IPS-15b (cell line): ENCODE results near the gene AGMAT.
"Not testable (repeated sequence)": the region's sequence is repeated elsewhere in the genome, so short reads cannot be mapped to it uniquely, and the experiment has no call there.

ENCODE experiments used
- H3K27me3 ChIP-seq: one replicate; pipeline ENCODE4 v1.6.1; 2013; ENCODE audit warnings: low read length; ENCODE audit not compliant: control insufficient read depth, insufficient read depth
- H3K36me3 ChIP-seq: one replicate; pipeline ENCODE4 v1.6.1; 2013; ENCODE audit warnings: low read length; ENCODE audit not compliant: control insufficient read depth, insufficient read depth
- H3K4me1 ChIP-seq: one replicate; pipeline ENCODE4 v1.6.1; 2013; ENCODE audit warnings: mild to moderate bottlenecking, low read length; ENCODE audit not compliant: control insufficient read depth, insufficient read depth
- H3K4me3 ChIP-seq: one replicate; pipeline ENCODE4 v1.5.1; 2013; ENCODE audit warnings: low read depth, low read length
- H3K9ac ChIP-seq: one replicate; pipeline ENCODE4 v1.6.1; 2013; ENCODE audit warnings: low read depth, mild to moderate bottlenecking, low read length
- H3K9me3 ChIP-seq: one replicate; pipeline ENCODE4 v1.6.1; 2013; ENCODE audit warnings: mild to moderate bottlenecking, low read length; ENCODE audit not compliant: control insufficient read depth, insufficient read depth

Gene AGMAT

DNA sequence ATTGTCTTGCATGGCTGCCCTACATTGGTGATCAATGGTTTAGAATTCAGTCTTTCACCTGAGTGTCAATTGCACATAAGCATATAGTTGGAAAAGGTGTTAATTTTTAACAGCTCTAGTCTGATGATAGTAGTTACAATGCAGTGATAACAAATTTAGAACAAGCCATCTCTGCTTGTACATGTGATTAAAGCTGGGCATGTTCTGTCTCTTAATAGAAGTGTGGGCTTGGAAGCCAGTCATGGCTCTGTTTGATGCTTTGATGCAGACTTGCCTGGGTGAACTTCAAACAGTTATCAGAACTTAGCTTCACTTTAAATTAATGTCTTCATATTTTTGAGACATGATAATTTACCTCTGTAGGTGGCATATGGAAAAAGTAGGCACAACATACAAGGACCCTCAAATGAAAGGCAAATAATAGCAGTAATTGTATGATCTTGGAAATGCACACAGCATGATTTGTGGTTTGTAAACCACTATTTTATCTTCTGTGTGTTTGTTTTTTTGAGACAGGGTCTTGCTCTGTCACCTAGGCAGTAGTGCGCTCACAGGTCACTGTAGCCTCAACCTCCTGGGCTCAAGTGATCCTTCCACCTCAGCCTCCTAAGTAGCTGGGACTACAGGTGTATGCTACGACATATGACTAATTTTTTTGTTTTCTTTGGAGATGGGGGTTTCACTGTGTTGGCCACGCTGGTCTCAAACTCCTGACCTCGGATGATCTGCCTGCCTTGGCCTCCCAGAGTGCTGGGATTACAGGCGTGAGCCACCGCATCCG, 36.2 kb upstream of the AGMAT start:
- H3K9me3 ChIP-seq: no peaks in the 10 kb centered on the region
- H3K9ac ChIP-seq: no peak overlapping the region
- peaks cover 5% of the 10 kb centered on the region for H3K36me3 ChIP-seq
- H3K27me3 ChIP-seq: no peaks in the 10 kb centered on the region
- no peak overlapping the region for H3K4me3 ChIP-seq
- peaks cover 8% of the 10 kb centered on the region for H3K4me1 ChIP-seq

DNA sequence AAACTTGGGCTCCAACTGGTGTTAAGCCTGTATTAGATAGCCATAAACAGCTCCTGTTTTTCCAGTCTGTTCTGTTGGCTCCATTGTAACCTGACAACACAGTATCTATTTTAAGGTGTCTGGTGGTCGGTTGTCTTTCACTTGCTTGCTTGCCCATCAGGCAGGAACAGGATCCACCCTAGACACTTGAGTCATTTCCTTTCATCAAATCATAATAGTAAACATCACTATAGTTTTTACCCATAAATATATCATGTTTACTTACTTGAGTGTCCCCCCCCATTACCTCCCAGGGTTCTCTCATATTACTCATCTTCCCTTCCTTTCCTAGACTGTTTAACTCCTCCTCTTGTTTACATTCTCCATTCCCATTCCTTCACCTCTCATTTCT, 35.3 kb upstream of the AGMAT start:
- H3K36me3 ChIP-seq: peaks cover 4% of the 10 kb centered on the region
- no peaks in the 10 kb centered on the region for H3K27me3 ChIP-seq
- H3K9me3 ChIP-seq: no peaks in the 10 kb centered on the region
- H3K4me1 ChIP-seq: peaks cover 8% of the 10 kb centered on the region
- H3K4me3 ChIP-seq: no peak overlapping the region
- H3K9ac ChIP-seq: no peak overlapping the region

GRCh38 chr1:15618655-15619525, 34.0 kb upstream of the AGMAT start:
- peak overlapping the region; percentile 89 for H3K9ac ChIP-seq
- H3K4me1 ChIP-seq: peaks cover 8% of the 10 kb centered on the region
- no peaks in the 10 kb centered on the region for H3K27me3 ChIP-seq
- H3K36me3 ChIP-seq: peaks cover 4% of the 10 kb centered on the region
- peak overlapping the region; percentile 93 for H3K4me3 ChIP-seq
- no peaks in the 10 kb centered on the region for H3K9me3 ChIP-seq

- H3K27me3 ChIP-seq: no peaks in the 10 kb centered on the region
- peak overlapping the region; percentile 89 for H3K9ac ChIP-seq
- H3K4me1 ChIP-seq: peaks cover 8% of the 10 kb centered on the region
- H3K9me3 ChIP-seq: no peaks in the 10 kb centered on the region
- peaks cover 4% of the 10 kb centered on the region for H3K36me3 ChIP-seq
- peak overlapping the region; percentile 93 for H3K4me3 ChIP-seq
These were observed 33.3 kb upstream of the AGMAT start for GRCh38 chr1:15618077-15618654.

DNA sequence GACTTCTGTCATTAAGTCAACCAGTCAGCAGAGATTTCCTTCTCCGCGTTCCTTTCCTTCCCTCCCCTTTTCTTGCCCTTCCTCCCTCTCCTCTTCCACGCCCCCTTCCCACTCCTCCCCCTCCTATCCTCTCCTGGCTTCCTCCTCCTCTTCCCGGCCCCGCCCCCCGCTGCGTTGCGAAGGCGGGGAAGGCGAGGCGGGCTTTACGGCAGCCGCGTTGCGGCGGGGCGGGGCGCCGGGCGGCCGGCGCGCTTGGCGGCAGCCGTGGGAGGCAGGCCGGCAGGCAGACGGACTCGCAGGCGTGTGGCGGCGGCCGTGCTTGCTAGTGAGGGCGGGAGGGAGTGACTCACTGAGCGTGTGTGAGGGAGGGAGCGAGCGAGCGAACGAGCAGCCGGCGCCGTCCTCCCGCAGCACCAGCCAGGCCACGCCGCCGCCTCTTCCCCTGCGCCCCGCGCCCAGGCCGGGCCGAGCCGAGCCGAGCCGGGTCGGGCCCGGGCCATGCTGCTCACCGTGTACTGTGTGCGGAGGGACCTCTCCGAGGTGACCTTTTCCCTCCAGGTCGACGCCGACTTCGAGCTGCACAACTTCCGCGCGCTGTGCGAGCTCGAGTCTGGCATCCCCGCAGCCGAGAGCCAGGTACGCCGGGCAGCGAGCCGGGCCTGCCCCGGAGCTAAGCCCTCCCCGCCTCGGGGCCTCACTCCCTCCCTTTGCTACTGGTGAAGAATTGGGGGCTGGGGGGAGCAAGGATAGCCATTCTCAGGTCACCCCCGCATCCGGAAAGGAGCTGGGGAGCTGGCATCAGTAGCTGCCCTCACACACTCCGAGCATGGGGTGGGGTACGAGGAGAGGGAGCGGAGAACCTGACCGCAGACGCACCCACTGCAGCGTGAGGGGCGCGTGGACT, 32.6 kb upstream of the AGMAT start, which contains the start of gene DDI2:
TSS of gene DDI2 (plus strand) at position 286 of the 904 bp plus-strand sequence. CDS start at position 499, 213 bp downstream.
- no peaks in the 10 kb centered on the region for H3K9me3 ChIP-seq
- H3K36me3 ChIP-seq: peaks cover 4% of the 10 kb centered on the region
- H3K4me3 ChIP-seq: peak within 1 kb of the TSS; percentile 93
- peaks cover 8% of the 10 kb centered on the region for H3K4me1 ChIP-seq
- peak within 1 kb of the TSS; percentile 89 for H3K9ac ChIP-seq
- H3K27me3 ChIP-seq: no peaks in the 10 kb centered on the region

- H3K4me1 ChIP-seq: peaks cover 8% of the 10 kb centered on the region
- H3K4me3 ChIP-seq: peak overlapping the region; percentile 70
- no peaks in the 10 kb centered on the region for H3K9me3 ChIP-seq
- H3K27me3 ChIP-seq: no peaks in the 10 kb centered on the region
- peaks cover 4% of the 10 kb centered on the region for H3K36me3 ChIP-seq
- no peak overlapping the region for H3K9ac ChIP-seq
These were observed 31.7 kb upstream of the AGMAT start for GRCh38 chr1:15616373-15617172.

DNA sequence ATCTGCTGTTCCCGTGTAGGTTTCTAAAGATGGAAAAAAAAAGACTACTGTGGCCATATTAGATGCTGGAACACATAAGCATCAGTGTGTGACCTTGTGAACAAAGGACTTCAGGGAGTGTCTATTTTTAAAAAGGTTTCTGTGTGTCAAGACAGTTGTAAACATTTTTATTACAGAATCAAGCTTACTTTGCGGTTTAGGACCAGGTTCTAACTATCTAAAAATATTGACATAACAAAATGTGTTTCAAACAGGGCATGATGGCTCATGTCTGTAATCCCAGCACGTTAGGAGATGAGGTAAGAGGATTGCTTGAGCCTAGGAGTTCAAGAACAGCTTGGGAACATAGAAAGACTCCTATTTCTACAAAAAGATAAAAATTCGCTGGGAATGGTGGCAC, 25.3 kb upstream of the AGMAT start:
- no peaks in the 10 kb centered on the region for H3K9me3 ChIP-seq
- H3K36me3 ChIP-seq: no peaks in the 10 kb centered on the region
- peaks cover 10% of the 10 kb centered on the region for H3K27me3 ChIP-seq
- H3K4me3 ChIP-seq: no peak overlapping the region
- no peaks in the 10 kb centered on the region for H3K4me1 ChIP-seq
- no peak overlapping the region for H3K9ac ChIP-seq

DNA sequence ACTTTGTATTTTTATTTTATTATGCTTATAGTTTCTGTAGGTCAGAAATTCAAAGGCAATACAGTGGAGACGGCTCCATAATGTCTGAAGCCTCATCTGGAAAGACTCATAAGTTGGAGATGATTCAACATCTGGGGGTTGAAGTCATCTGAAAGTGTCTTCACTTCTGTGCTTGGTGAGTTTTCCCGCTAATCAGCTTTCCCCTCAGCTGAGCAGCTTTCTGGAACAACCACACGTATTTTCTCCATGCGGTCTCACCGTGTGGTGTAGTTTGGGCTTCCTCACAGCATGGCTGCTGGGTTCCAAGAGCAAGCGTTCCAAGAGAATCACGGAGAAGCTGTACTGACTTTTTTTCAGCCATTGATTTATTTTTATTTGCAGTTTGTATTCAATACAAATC, 24.8 kb upstream of the AGMAT start:
- Histone ChIP-seq H3K27me3 (peaks cover 10% of the 10 kb centered on the region), H3K4me1 (no peaks in the 10 kb centered on the region), H3K4me3 (no peak overlapping the region), H3K9me3 (no peaks in the 10 kb centered on the region), H3K9ac (no peak overlapping the region), H3K36me3 (no peaks in the 10 kb centered on the region)

- Histone ChIP-seq H3K9ac (no peak overlapping the region), H3K27me3 (peaks cover 17% of the 10 kb centered on the region), H3K4me1 (no peaks in the 10 kb centered on the region), H3K4me3 (no peak overlapping the region), H3K9me3 (no peaks in the 10 kb centered on the region), H3K36me3 (no peaks in the 10 kb centered on the region)
These were observed 20.8 kb upstream of the AGMAT start for GRCh38 chr1:15605398-15606383.

GRCh38 chr1:15604400-15604799, 19.5 kb upstream of the AGMAT start:
- not testable (repeated sequence) for H3K9ac ChIP-seq, H3K4me1 ChIP-seq, H3K9me3 ChIP-seq, H3K4me3 ChIP-seq, H3K36me3 ChIP-seq
- peaks cover 17% of the 10 kb centered on the region for H3K27me3 ChIP-seq
